Measurements from ENCODE around the gene KCNG2.

The KCNG2 gene

DNA sequence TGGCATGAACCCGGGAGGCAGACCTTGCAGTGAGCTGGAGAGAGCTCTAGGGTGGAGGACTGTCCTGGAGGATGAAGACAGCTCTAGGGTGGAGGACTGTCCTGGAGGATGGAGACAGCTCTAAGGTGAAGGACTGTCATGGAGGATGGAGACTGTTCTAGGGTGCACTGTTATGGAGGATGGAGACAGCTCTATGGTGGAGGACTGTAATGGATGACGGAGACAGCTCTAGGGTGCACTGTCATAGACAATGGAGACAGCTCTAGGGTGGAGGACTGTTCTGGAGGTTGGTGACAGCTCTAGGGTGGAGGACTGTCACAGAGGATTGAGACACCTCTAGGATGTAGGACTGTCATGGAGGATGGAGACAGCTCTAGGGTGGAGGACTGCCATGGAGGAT, 21.1 kb upstream of the KCNG2 start:
- Histone ChIP-seq H3K27me3 (ENCODE audit: control insufficient read depth in 2 of 2, insufficient read depth in 2 of 2, low read length in 2 of 2) (peaks cover 0 to 3% of the 10 kb centered on the region in 2 donors), H3K4me1 (ENCODE audit: control insufficient read depth in 2 of 2, insufficient read depth in 2 of 2, low read length in 2 of 2) (no peaks in the 10 kb centered on the region), H3K4me3 (ENCODE audit: low read length in 2 of 2) (no peak overlapping the region), H3K27ac (ENCODE audit: low read depth in 2 of 2, low read length in 2 of 2) (no peak overlapping the region), H3K36me3 (ENCODE audit: control insufficient read depth in 2 of 2, insufficient read depth in 2 of 2, low read length in 2 of 2) (no peaks in the 10 kb centered on the region), H3K9me3 (ENCODE audit: control insufficient read depth in 2 of 2, low read length in 2 of 2) (no peaks in the 10 kb centered on the region), H3K9ac (ENCODE audit: low read depth in 1 of 2, low read length in 2 of 2) (no peak overlapping the region)

DNA sequence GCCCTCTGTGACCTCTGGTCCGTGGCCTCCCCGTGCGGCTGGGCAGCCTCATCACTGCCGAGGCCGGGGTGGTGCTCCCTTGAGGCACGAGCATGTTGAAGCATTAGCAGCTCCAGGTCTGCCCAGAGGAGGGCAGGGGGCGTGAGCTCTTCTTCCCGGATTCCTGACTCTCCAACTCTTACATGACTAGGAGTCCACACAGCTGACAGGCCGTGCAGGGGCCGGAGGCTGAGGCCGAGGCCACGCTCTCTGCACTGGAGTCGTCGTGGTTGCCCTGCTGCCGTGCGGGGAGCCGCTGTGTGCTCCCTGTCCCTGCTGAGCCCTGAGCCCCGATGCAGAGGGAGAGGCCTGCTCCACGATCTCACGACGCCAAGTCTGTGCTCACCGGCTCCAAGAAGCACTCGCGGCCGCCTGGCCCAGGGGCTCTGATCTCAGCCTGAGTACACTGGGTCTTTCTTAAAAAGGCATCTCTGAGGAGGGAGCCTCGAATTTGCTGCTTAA, 19.4 kb upstream of the KCNG2 start:
- no peak overlapping the region for H3K4me3 ChIP-seq (ENCODE audit: low read length in 2 of 2)
- H3K4me1 ChIP-seq (ENCODE audit: control insufficient read depth in 2 of 2, insufficient read depth in 2 of 2, low read length in 2 of 2), result no peaks in the 10 kb centered on the region
- no peak overlapping the region for H3K9ac ChIP-seq (ENCODE audit: low read depth in 1 of 2, low read length in 2 of 2)

DNA sequence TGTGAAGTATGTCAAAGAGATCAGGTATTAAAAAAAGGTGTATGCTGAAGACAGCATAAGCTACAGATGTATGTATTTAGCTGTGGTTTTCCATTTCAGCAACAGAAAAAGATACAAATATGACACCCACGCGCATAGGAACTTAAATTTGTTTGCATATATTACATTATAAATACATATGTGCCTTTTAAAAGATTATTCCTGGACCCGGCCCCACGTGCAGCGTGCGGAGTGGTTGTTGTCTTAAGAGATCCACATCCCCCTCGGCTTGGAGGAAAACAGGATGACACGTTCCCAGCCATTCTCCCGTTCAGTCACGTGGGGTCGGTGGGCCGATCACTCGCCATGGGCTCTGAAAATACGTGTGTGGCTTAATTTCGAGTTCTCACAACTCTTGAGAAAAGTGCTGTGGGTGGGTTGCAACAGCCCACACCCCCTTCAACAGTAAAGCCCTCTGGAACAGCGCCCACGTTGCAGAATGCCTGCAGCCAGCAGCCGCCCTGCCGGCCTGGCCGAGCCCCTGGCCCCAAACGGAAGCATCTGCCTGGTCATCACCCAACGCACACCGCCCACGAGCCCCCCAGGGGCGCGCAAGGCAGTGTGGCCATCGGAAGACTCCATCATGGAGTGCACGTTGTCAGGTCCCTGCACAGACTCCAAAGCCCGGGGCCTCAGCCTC, 18.6 kb upstream of the KCNG2 start:
- Histone ChIP-seq H3K27me3 (ENCODE audit: control insufficient read depth in 2 of 2, insufficient read depth in 2 of 2, low read length in 2 of 2) (peaks cover 0 to 3% of the 10 kb centered on the region in 2 donors), H3K9ac (ENCODE audit: low read depth in 1 of 2, low read length in 2 of 2) (no peak overlapping the region), H3K9me3 (ENCODE audit: control insufficient read depth in 2 of 2, low read length in 2 of 2) (no peaks in the 10 kb centered on the region), H3K36me3 (ENCODE audit: control insufficient read depth in 2 of 2, insufficient read depth in 2 of 2, low read length in 2 of 2) (no peaks in the 10 kb centered on the region), H3K4me1 (ENCODE audit: control insufficient read depth in 2 of 2, insufficient read depth in 2 of 2, low read length in 2 of 2) (no peaks in the 10 kb centered on the region), H3K27ac (ENCODE audit: low read depth in 2 of 2, low read length in 2 of 2) (no peak overlapping the region), H3K4me3 (ENCODE audit: low read length in 2 of 2) (no peak overlapping the region)

More for the DNA sequence above, 19.4 kb upstream of the KCNG2 start:
- H3K36me3 ChIP-seq (ENCODE audit: control insufficient read depth in 2 of 2, insufficient read depth in 2 of 2, low read length in 2 of 2), result no peaks in the 10 kb centered on the region
- no peaks in the 10 kb centered on the region for H3K9me3 ChIP-seq (ENCODE audit: control insufficient read depth in 2 of 2, low read length in 2 of 2)
- no peak overlapping the region for H3K27ac ChIP-seq (ENCODE audit: low read depth in 2 of 2, low read length in 2 of 2)
- H3K27me3 ChIP-seq (ENCODE audit: control insufficient read depth in 2 of 2, insufficient read depth in 2 of 2, low read length in 2 of 2), result peaks cover 0 to 3% of the 10 kb centered on the region in 2 donors

DNA sequence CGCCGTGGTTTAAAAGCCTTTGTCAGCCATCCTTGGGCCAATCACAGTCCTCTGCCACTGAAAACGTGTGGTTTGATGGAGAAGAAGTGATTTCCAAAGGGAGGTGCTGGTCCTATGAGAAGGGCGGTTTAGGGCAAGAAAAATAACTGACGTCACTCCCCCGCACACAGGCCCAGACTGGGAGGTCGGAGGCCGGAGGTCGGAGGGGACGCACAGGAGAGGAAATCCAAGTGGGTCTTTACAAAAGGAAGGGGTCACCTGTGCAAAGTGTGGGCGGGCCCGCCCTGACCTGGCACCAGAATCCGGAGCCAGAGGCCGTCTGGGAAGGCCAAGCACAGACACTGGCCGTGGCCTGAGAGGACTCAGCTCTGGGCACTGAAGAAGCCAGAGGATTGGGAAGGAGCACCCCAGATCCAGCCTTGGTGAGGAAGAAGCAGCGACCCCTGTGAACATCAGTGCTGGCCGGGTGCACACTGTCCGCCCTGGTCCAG, 18.0 kb upstream of the KCNG2 start:
- H3K4me3 ChIP-seq (ENCODE audit: low read length in 2 of 2), result no peak overlapping the region
- H3K36me3 ChIP-seq (ENCODE audit: control insufficient read depth in 2 of 2, insufficient read depth in 2 of 2, low read length in 2 of 2), result no peaks in the 10 kb centered on the region
- no peak overlapping the region for H3K27ac ChIP-seq (ENCODE audit: low read depth in 2 of 2, low read length in 2 of 2)
- peaks cover 0 to 3% of the 10 kb centered on the region in 2 donors for H3K27me3 ChIP-seq (ENCODE audit: control insufficient read depth in 2 of 2, insufficient read depth in 2 of 2, low read length in 2 of 2)
- H3K4me1 ChIP-seq (ENCODE audit: control insufficient read depth in 2 of 2, insufficient read depth in 2 of 2, low read length in 2 of 2), result no peaks in the 10 kb centered on the region
- no peak overlapping the region for H3K9ac ChIP-seq (ENCODE audit: low read depth in 1 of 2, low read length in 2 of 2)
- no peaks in the 10 kb centered on the region for H3K9me3 ChIP-seq (ENCODE audit: control insufficient read depth in 2 of 2, low read length in 2 of 2)

DNA sequence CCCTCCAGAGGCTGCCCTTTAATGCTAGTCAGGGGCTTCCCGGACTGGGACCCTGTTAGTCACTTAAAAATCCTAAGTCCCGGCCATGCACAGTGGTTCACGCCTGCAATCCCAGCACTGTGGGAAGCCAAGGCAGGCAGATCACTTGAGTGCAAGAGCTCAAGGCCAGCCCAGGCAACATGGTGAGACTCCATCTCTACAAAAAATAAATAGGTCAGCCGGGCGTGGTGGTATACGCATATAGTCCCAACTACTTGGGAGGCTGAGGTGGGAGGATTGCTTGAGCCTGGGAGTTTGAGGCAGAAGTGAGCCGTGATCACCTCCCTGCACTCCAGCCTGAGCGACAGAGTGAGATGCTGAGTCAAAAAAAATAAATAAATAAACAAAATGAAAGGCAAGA, 17.2 kb upstream of the KCNG2 start:
- peaks cover 0 to 3% of the 10 kb centered on the region in 2 donors for H3K27me3 ChIP-seq (ENCODE audit: control insufficient read depth in 2 of 2, insufficient read depth in 2 of 2, low read length in 2 of 2)
- no peak overlapping the region for H3K9ac ChIP-seq (ENCODE audit: low read depth in 1 of 2, low read length in 2 of 2)
- no peak overlapping the region for H3K27ac ChIP-seq (ENCODE audit: low read depth in 2 of 2, low read length in 2 of 2)

DNA sequence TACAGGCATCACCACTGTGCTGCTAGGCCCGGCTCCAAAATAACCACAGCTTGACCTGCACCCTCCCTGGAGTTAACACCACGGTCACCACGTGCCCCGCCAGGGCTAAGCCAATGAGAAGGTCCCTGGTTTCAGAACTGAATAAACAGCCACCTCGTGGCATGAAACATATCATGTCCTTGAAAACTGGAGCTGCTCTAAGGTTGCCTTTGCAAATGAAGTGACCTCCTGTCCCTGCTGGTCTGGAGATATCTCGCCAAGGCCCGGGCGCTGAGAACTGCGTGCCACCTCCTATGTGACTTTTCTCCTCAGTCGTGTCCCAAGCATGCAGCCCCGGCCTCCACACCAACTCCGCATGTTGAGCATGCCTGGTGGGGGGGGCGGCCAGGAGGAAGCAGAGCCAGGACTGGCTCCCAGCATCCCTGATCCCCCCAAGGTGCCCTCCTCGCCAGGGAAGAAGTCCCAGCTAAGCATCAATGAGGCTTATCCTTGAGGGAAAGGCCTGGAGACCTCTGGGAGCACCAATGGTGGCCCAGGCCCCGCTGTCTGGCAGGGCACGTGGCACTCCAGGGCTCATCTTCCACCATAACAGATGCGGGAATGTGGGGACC, 16.3 kb upstream of the KCNG2 start:
- Histone ChIP-seq H3K9ac (ENCODE audit: low read depth in 1 of 2, low read length in 2 of 2) (no peak overlapping the region), H3K27ac (ENCODE audit: low read depth in 2 of 2, low read length in 2 of 2) (no peak overlapping the region), H3K27me3 (ENCODE audit: control insufficient read depth in 2 of 2, insufficient read depth in 2 of 2, low read length in 2 of 2) (peaks cover 0 to 3% of the 10 kb centered on the region in 2 donors), H3K9me3 (ENCODE audit: control insufficient read depth in 2 of 2, low read length in 2 of 2) (no peaks in the 10 kb centered on the region), H3K36me3 (ENCODE audit: control insufficient read depth in 2 of 2, insufficient read depth in 2 of 2, low read length in 2 of 2) (no peaks in the 10 kb centered on the region), H3K4me1 (ENCODE audit: control insufficient read depth in 2 of 2, insufficient read depth in 2 of 2, low read length in 2 of 2) (no peaks in the 10 kb centered on the region), H3K4me3 (ENCODE audit: low read length in 2 of 2) (no peak overlapping the region)

More for the DNA sequence above, 17.2 kb upstream of the KCNG2 start:
- Histone ChIP-seq H3K4me1 (ENCODE audit: control insufficient read depth in 2 of 2, insufficient read depth in 2 of 2, low read length in 2 of 2) (no peaks in the 10 kb centered on the region), H3K4me3 (ENCODE audit: low read length in 2 of 2) (no peak overlapping the region), H3K36me3 (ENCODE audit: control insufficient read depth in 2 of 2, insufficient read depth in 2 of 2, low read length in 2 of 2) (no peaks in the 10 kb centered on the region), H3K9me3 (ENCODE audit: control insufficient read depth in 2 of 2, low read length in 2 of 2) (no peaks in the 10 kb centered on the region)

DNA sequence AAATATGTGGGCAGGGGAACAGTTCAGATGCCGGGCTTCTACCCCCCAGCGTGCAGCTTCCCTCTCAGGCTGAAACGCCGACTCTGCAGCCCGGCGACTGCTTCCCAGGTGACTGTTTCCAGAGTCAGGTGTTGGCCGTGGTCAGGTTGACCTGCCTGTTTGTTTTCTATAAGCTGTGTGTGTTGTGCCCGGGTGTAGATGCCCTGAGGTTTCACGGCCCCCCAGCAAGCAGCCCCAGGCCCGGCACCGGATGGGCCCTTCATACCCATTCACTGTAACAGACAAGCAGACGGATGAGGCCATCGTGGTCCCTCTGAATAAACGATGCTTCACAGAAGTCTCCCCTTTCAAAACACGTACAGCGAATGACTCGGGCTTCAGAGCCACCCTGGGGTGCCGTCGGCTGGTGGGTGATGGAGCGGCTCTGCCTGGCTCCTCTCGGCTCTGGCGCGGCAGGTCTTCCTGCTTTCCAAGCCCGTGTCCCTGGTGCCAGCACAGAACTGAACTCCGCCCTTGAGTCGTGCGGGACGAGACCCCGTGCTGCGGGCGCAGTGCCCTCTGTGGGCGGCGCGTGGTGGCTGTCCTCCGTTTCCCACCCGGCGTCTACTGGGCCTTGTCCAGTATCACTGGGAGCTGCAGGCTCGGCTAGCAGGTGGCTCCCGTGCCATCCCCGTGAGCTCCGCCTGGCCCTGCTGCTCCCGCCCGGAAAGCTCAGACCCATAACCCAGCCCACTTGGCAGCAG, 15.0 kb upstream of the KCNG2 start:
- Histone ChIP-seq H3K9me3 (ENCODE audit: control insufficient read depth in 2 of 2, low read length in 2 of 2) (no peaks in the 10 kb centered on the region), H3K9ac (ENCODE audit: low read depth in 1 of 2, low read length in 2 of 2) (no peak overlapping the region), H3K27me3 (ENCODE audit: control insufficient read depth in 2 of 2, insufficient read depth in 2 of 2, low read length in 2 of 2) (no peaks in the 10 kb centered on the region), H3K27ac (ENCODE audit: low read depth in 2 of 2, low read length in 2 of 2) (no peak overlapping the region), H3K4me1 (ENCODE audit: control insufficient read depth in 2 of 2, insufficient read depth in 2 of 2, low read length in 2 of 2) (no peaks in the 10 kb centered on the region), H3K36me3 (ENCODE audit: control insufficient read depth in 2 of 2, insufficient read depth in 2 of 2, low read length in 2 of 2) (no peaks in the 10 kb centered on the region), H3K4me3 (ENCODE audit: low read length in 2 of 2) (no peak overlapping the region)

DNA sequence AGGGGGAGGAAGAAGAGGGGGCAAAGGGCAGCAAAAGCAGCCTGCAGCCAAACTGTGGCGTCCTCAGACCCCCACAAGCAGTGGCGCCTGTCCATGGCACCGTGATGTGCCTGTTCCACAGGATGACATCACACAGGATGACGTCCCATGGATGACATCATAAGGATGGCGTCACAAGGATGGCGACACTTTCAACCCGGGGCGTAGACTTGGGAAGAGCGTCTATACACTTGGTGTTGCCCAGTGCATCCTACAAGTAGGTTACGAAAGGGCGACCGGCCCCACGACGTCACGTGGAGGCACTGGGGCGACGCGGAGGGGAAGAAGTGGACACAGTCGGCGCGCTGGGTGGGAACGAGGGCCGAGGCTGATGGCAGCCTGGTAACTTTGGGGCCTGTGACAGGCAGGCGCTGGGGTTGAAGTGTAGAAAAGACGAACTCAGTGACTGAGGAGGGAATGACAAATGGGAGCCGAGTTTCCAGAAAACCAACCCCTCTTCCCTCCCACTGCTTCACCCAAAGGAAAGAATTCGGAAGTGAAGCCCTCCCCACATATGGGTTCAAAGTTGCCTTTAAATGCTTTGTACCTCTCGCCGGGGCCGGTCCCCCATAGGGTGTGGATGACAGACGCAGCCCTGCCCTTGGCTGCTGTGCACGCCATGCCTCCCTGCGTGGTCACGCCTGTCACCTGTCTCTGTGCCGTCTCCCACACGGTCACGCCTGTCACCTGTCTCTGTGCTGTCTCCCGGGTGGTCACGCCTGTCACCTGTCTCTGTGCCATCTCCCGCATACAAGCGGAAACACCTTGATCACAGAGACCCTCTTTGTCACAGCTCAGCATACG, 13.4 kb upstream of the KCNG2 start:
- Histone ChIP-seq H3K9ac (ENCODE audit: low read depth in 1 of 2, low read length in 2 of 2) (no peak overlapping the region), H3K4me1 (ENCODE audit: control insufficient read depth in 2 of 2, insufficient read depth in 2 of 2, low read length in 2 of 2) (no peaks in the 10 kb centered on the region), H3K4me3 (ENCODE audit: low read length in 2 of 2) (no peak overlapping the region), H3K9me3 (ENCODE audit: control insufficient read depth in 2 of 2, low read length in 2 of 2) (no peaks in the 10 kb centered on the region), H3K27ac (ENCODE audit: low read depth in 2 of 2, low read length in 2 of 2) (no peak overlapping the region), H3K27me3 (ENCODE audit: control insufficient read depth in 2 of 2, insufficient read depth in 2 of 2, low read length in 2 of 2) (peaks cover 3% of the 10 kb centered on the region in 2 donors), H3K36me3 (ENCODE audit: control insufficient read depth in 2 of 2, insufficient read depth in 2 of 2, low read length in 2 of 2) (no peaks in the 10 kb centered on the region)

DNA sequence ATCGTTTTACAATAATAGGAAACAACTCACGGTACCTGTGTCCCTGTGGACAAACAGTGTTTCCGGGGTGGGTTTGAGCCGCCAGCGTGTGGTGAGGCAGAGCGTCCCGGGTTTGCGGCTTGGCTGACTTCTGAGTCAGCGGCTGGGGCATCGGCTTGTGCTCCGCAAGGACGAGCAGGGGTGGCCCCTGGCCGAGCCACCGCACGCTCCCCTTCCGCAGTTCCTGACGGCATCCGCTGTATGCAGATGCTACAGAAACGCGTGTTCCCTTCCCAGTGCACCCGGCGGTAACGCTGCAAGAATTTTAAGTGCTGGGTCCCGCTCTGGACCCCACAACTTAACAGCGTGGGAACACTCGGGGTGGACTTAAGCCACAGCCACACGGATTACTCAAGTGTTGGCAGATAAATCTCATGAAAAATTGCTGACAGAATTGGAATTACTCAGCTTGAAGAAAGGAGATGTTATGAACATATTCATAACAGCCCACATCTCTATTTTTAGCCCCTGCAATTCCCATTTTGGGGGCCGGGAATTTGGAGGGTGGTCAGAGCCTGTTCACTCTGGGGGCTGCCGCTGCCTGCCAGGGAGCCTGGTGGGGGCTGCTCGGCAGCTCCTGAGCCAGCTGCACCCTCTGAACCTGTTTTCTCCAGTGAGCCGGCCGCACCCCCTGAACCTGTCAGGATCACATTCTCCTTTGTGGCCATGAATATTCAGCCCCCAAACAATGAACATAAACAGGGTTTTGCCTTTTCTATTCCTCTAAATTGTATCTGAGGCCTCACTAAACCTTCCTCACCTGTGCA, 12.6 kb upstream of the KCNG2 start:
- Histone ChIP-seq H3K27me3 (ENCODE audit: control insufficient read depth in 2 of 2, insufficient read depth in 2 of 2, low read length in 2 of 2) (peaks cover 3 to 4% of the 10 kb centered on the region in 2 donors), H3K27ac (ENCODE audit: low read depth in 2 of 2, low read length in 2 of 2) (no peak overlapping the region), H3K36me3 (ENCODE audit: control insufficient read depth in 2 of 2, insufficient read depth in 2 of 2, low read length in 2 of 2) (no peaks in the 10 kb centered on the region), H3K9ac (ENCODE audit: low read depth in 1 of 2, low read length in 2 of 2) (no peak overlapping the region), H3K4me1 (ENCODE audit: control insufficient read depth in 2 of 2, insufficient read depth in 2 of 2, low read length in 2 of 2) (no peaks in the 10 kb centered on the region), H3K9me3 (ENCODE audit: control insufficient read depth in 2 of 2, low read length in 2 of 2) (no peaks in the 10 kb centered on the region), H3K4me3 (ENCODE audit: low read length in 2 of 2) (no peak overlapping the region)

Measured in mucosa of rectum (tissue), 2 donors.